HepG2 (cell line): ENCODE data around the gene TEKT5. TPM values are rescaled to one million over a fixed set of nuclear protein-coding genes. Genes with fewer than 3 reads are reported as not detected.

Experiments used
- ETV5 ChIP-seq: IDR thresholded peaks from 2 replicates; pipeline ENCODE4 v1.6.1; 2018; ENCODE audit warnings: missing biosample characterization, missing genetic modification reagents, inconsistent platforms, borderline replicate concordance
- FOXA3 ChIP-seq: IDR thresholded peaks from 2 replicates; pipeline ENCODE4 v1.6.1; 2016; ENCODE audit warnings: missing genetic modification reagents, missing compliant biosample characterization
- HES4 ChIP-seq: sonication (generic); formaldehyde crosslinking; IDR thresholded peaks from 2 replicates; pipeline ENCODE4 v1.9.0; 2021; ENCODE audit warnings: mild to moderate bottlenecking, missing genetic modification reagents, borderline replicate concordance
- HMG20A ChIP-seq: IDR thresholded peaks from 2 replicates; pipeline ENCODE4 v1.6.1; 2016; ENCODE audit warnings: borderline replicate concordance
- IRF2 ChIP-seq: IDR thresholded peaks from 2 replicates; pipeline ENCODE4 v1.6.1; 2018; ENCODE audit warnings: missing genetic modification reagents, missing compliant biosample characterization
- ISL2 ChIP-seq: sonication (generic); formaldehyde crosslinking; IDR thresholded peaks from 2 replicates; pipeline ENCODE4 v1.5.0; 2020; ENCODE audit warnings: missing genetic modification reagents
- JUND ChIP-seq: sonication (generic); formaldehyde crosslinking; IDR thresholded peaks from 2 replicates; pipeline ENCODE4 v1.8.0; 2022; ENCODE audit warnings: mild to moderate bottlenecking, missing genetic modification reagents
- MED1 ChIP-seq: sonication (generic); formaldehyde crosslinking; IDR thresholded peaks from 2 replicates; pipeline ENCODE4 v1.4.0; 2020; ENCODE audit warnings: missing genetic modification reagents
- ONECUT2 ChIP-seq: sonication (generic); formaldehyde crosslinking; IDR thresholded peaks from 2 replicates; pipeline ENCODE4 v1.4.0; 2020; ENCODE audit warnings: missing genetic modification reagents
- PHF21A ChIP-seq: sonication (generic); formaldehyde crosslinking; IDR thresholded peaks from 2 replicates; pipeline ENCODE4 v1.5.0; 2020; ENCODE audit warnings: mild to moderate bottlenecking, missing genetic modification reagents
- SAP130 ChIP-seq: IDR thresholded peaks from 2 replicates; pipeline ENCODE4 v1.6.1; 2016; ENCODE audit warnings: low read depth
- SNAPC2 ChIP-seq: sonication (generic); formaldehyde crosslinking; IDR thresholded peaks from 2 replicates; pipeline ENCODE4 v1.8.1; 2022; ENCODE audit warnings: mild to moderate bottlenecking, missing genetic modification reagents
- SP5 ChIP-seq: IDR thresholded peaks from 2 replicates; pipeline ENCODE4 v1.6.1; 2016; ENCODE audit warnings: low read depth, borderline replicate concordance
- TAF1 ChIP-seq: sonication (generic); formaldehyde crosslinking; IDR thresholded peaks from 2 replicates; pipeline ENCODE4 v1.4.0; 2020; ENCODE audit warnings: missing genetic modification reagents
- ZFP90 ChIP-seq: sonication (generic); formaldehyde crosslinking; IDR thresholded peaks from 2 replicates; pipeline ENCODE4 v1.8.0; 2022; ENCODE audit warnings: missing genetic modification reagents, mild to moderate bottlenecking, inconsistent platforms, borderline replicate concordance
- ZNF564 ChIP-seq: sonication (generic); formaldehyde crosslinking; IDR thresholded peaks from 2 replicates; pipeline ENCODE4 v1.8.1; 2023; ENCODE audit warnings: mild to moderate bottlenecking, missing genetic modification reagents
- ZNF615 ChIP-seq: sonication (generic); formaldehyde crosslinking; IDR thresholded peaks from 2 replicates; pipeline ENCODE4 v1.5.0; 2020; ENCODE audit warnings: mild to moderate bottlenecking, missing genetic modification reagents, borderline replicate concordance
- polyA plus RNA-seq, 8 experiments: library from polyadenylated mRNA; depleted of rRNA in 3 of 8; stranded (reverse) in 7 of 8; unstranded in 1 of 8; fragments of >200 nt; fragmentation: Illumina TruSeq in 4 of 8; extraction: Trizol in 4 of 8; gene quantifications; 2 replicates each; pipeline versions ENCODE4 v1.2.1 to v1.2.3, GENCODE V29; 2011 to 2016; ENCODE audit warnings: low read depth in 4 of 8, missing spikeins in 1 of 8, mixed read lengths in 1 of 8; ENCODE audit not compliant: insufficient read depth in 1 of 8
- total RNA-seq, 5 experiments: library from RNA; depleted of rRNA; stranded (reverse); fragments of >200 nt; fragmentation: Illumina TruSeq; extraction: Trizol; gene quantifications; 2 replicates each; pipeline ENCODE4 v1.2.3, GENCODE V29; 2016; ENCODE audit warnings: low read depth in 1 of 5
- TF ChIP-seq, protein P1 (sequence below): sonication (generic); formaldehyde crosslinking; IDR thresholded peaks from 2 replicates; pipeline ENCODE4 v1.8.0; 2022; ENCODE audit warnings: mild to moderate bottlenecking, missing genetic modification reagents, borderline replicate concordance
- TF ChIP-seq, protein P2 (sequence below): IDR thresholded peaks from 2 replicates; pipeline ENCODE4 v1.6.1; 2016; ENCODE audit warnings: low read depth
- TF ChIP-seq, protein P3 (sequence below): IDR thresholded peaks from 2 replicates; pipeline ENCODE4 v1.6.1; 2018; ENCODE audit warnings: missing genetic modification reagents
- TF ChIP-seq, protein P4 (sequence below): sonication (generic); formaldehyde crosslinking; IDR thresholded peaks from 2 replicates; pipeline ENCODE4 v1.5.0; 2020; ENCODE audit warnings: mild to moderate bottlenecking, missing genetic modification reagents

TEKT5 gene
- total and polyA plus RNA-seq, 2 of the 13 experiments (the other 11 are each of a cell fraction or from before 2014, with no cell fraction given) = 0.16 TPM; not detected in 1

DNA sequence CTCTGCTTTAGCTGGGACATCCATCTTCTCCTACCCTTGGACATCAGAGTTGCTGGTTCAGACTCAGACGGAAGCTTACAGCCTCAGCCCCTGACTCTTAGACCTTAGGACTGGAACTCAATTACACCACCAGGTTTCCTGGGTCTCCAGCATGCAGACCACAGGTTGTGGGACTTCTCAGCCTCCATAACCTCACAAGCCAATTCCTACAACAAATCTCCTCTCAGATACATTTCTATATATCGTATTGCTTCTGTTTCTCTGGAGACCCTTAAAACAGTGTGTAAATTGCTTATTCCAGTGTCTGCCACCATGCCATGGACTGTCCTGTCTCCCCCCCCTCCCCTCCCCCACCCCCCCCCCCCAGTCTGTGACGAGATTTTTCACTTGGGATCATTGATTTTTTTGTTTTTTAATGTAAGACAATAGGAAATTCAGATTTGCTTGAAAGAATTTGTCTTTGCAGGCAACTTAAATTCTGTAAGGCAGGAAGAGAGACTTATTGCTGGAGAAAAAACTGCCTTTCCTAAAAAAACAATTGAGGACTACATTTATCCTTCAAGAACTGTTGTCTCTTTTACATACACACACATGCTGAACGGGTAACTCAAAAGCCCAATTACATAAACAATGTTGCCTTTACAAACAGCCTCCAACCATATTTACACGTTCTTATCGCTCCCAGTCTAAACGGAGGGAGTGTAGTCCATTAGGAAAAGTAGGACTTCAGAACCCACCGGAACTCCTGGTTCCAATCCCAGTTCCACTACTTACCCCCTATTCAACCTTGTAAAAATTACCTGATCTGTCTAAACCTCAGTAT is 39.9 kb downstream of the TEKT5 start (continued):
- TF ChIP-seq SP5 (peak; percentile 42; the same call in 1 of the 2 replicates), ZNF564 (CRISPR knock-in tag) (0 out of 2 replicates have a peak, but pooled peaks have one; percentile 59), HMG20A (CRISPR knock-in tag) (peak; percentile 20; the same call in 1 of the 2 replicates), ZFP90 (0 out of 2 replicates have a peak, but pooled peaks have one; percentile 2), SAP130 (CRISPR knock-in tag) (peak; percentile 39; the same call in 1 of the 2 replicates), ZNF615 (CRISPR knock-in tag) (no peak), IRF2 (CRISPR knock-in tag) (peak; percentile 43; the same call in 1 of the 2 replicates), ETV5 (CRISPR knock-in tag) (peak; percentile 70; the same call in 1 of the 2 replicates), ISL2 (CRISPR knock-in tag) (0 out of 2 replicates have a peak, but pooled peaks have one; percentile 23), TAF1 (CRISPR knock-in tag) (no peak), ONECUT2 (CRISPR knock-in tag) (no peak), FOXA3 (CRISPR knock-in tag) (peak; percentile 88), HES4 (CRISPR knock-in tag) (no peak), MED1 (CRISPR knock-in tag) (peak; percentile 46; the same call in 1 of the 2 replicates), JUND (CRISPR knock-in tag) (no peak), SNAPC2 (CRISPR knock-in tag) (no peak), PHF21A (CRISPR knock-in tag) (no peak)
- TF ChIP-seq, protein P1, sequence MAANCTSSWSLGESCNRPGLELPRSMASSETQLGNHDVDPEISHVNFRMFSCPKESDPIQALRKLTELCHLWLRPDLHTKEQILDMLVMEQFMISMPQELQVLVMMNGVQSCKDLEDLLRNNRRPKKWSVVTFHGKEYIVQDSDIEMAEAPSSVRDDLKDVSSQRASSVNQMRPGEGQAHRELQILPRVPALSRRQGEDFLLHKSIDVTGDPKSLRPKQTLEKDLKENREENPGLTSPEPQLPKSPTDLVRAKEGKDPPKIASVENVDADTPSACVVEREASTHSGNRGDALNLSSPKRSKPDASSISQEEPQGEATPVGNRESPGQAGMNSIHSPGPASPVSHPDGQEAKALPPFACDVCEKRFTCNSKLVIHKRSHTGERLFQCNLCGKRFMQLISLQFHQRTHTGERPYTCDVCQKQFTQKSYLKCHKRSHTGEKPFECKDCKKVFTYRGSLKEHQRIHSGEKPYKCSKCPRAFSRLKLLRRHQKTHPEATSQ = no peak
- TF ChIP-seq, protein P2, sequence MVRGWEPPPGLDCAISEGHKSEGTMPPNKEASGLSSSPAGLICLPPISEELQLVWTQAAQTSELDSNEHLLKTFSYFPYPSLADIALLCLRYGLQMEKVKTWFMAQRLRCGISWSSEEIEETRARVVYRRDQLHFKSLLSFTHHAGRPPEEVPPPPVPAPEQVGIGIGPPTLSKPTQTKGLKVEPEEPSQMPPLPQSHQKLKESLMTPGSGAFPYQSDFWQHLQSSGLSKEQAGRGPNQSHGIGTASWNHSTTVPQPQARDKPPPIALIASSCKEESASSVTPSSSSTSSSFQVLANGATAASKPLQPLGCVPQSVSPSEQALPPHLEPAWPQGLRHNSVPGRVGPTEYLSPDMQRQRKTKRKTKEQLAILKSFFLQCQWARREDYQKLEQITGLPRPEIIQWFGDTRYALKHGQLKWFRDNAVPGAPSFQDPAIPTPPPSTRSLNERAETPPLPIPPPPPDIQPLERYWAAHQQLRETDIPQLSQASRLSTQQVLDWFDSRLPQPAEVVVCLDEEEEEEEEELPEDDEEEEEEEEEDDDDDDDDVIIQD (CRISPR knock-in tag) = 0 out of 2 replicates have a peak, but pooled peaks have one; percentile 14
- TF ChIP-seq, protein P3, sequence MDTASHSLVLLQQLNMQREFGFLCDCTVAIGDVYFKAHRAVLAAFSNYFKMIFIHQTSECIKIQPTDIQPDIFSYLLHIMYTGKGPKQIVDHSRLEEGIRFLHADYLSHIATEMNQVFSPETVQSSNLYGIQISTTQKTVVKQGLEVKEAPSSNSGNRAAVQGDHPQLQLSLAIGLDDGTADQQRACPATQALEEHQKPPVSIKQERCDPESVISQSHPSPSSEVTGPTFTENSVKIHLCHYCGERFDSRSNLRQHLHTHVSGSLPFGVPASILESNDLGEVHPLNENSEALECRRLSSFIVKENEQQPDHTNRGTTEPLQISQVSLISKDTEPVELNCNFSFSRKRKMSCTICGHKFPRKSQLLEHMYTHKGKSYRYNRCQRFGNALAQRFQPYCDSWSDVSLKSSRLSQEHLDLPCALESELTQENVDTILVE (CRISPR knock-in tag) = 0 out of 2 replicates have a peak, but pooled peaks have one; percentile 26
- TF ChIP-seq, protein P4, sequence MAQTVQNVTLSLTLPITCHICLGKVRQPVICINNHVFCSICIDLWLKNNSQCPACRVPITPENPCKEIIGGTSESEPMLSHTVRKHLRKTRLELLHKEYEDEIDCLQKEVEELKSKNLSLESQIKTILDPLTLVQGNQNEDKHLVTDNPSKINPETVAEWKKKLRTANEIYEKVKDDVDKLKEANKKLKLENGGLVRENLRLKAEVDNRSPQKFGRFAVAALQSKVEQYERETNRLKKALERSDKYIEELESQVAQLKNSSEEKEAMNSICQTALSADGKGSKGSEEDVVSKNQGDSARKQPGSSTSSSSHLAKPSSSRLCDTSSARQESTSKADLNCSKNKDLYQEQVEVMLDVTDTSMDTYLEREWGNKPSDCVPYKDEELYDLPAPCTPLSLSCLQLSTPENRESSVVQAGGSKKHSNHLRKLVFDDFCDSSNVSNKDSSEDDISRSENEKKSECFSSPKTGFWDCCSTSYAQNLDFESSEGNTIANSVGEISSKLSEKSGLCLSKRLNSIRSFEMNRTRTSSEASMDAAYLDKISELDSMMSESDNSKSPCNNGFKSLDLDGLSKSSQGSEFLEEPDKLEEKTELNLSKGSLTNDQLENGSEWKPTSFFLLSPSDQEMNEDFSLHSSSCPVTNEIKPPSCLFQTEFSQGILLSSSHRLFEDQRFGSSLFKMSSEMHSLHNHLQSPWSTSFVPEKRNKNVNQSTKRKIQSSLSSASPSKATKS (CRISPR knock-in tag) = no peak
